Measurements from ENCODE around the gene DSE. TPM values are rescaled to one million over a fixed set of nuclear protein-coding genes. Genes with fewer than 3 reads are reported as not detected.

The DSE gene
- polyA plus RNA-seq, 3 donors: 14.6 to 36.5 (median 28.4) TPM

DNA sequence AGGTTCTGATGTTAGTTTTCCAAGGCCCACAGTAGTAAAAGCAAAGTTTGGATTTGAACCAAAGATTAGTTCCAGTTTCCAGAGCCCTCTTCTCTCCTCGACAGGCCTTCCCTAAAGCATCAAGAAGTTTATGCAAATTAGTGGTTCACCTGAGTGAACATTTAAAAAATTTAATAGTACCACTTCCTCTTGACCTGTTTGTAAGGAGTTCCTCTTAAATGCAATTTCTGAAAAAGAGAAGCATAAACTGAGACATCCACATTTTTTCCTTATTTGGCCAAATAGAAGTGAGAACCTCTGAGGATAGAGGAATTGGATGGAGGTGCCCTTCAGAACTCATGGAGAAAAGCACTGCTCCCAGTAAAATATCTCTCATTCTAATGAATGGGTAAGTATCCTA is 1.2 kb upstream of the DSE start:
- Mint-ChIP-seq H3K27me3 (ENCODE audit: low read depth in 3 of 3) (no peaks in the 10 kb centered on the region), H3K36me3 (peaks cover 4 to 7% of the 10 kb centered on the region in 2 donors), H3K4me3 (peak overlapping the region; percentile 93 to 95), H3K4me1 (peaks cover 62% of the 10 kb centered on the region), H3K9me3 (peaks cover 0 to 4% (median 0%) of the 10 kb centered on the region in 7 donors), H3K27ac (peak overlapping the region; percentile 83 to 94 (median 93))
- H3K27me3 ChIP-seq (ENCODE audit: control insufficient read depth in 2 of 2, insufficient read depth in 2 of 2, low read length in 2 of 2): no peaks in the 10 kb centered on the region
- H2AFZ ChIP-seq (ENCODE audit: insufficient read depth, low read depth, low read length, poor library complexity, severe bottlenecking): no peak overlapping the region
- H3K9ac ChIP-seq (ENCODE audit: insufficient read depth, low read length, poor library complexity, severe bottlenecking): peak overlapping the region; percentile 90
- H3K4me2 ChIP-seq (replicated peaks; ENCODE audit: extremely low read depth, low read length, poor library complexity, severe bottlenecking): peak overlapping the region; percentile 93
- peak in 2 of 3 donors; percentile 34 to 60 for DNase-seq
- H3K9me3 ChIP-seq (replicated peaks in 1 of 2; ENCODE audit: control insufficient read depth in 1 of 2, insufficient read depth in 1 of 2, low read length in 2 of 2): no peaks in the 10 kb centered on the region
- peaks cover 34% of the 10 kb centered on the region for H3K79me2 ChIP-seq (ENCODE audit: insufficient read depth, low read length)
- no CpG with 5 or more reads among the region's 1 CpG for WGBS (ENCODE audit: insufficient coverage)
- H3K4me3 ChIP-seq (replicated peaks in 1 of 3; ENCODE audit: low read depth in 2 of 3, low read length in 3 of 3): peak overlapping the region in 2 of 3 experiments; percentile 73 to 90
- H3K27ac ChIP-seq (ENCODE audit: low read depth in 1 of 2, low read length in 2 of 2): peak overlapping the region in 1 of 2 donors; percentile 89
- intact Hi-C loops (cut with micrococcal nuclease): no loop called here
- peaks cover 19% of the 10 kb centered on the region for H4K20me1 ChIP-seq (ENCODE audit: insufficient read depth, low read length)
- no peaks in the 10 kb centered on the region for H3K36me3 ChIP-seq (replicated peaks in 1 of 2; ENCODE audit: control insufficient read depth in 1 of 2, insufficient read depth in 2 of 2, low read length in 2 of 2)
- TF ChIP-seq CTCF (IDR thresholded peaks at IDR 0.05): no peak
- peaks cover 60 to 75% of the 10 kb centered on the region in 2 donors for H3K4me1 ChIP-seq (ENCODE audit: control insufficient read depth in 1 of 2, insufficient read depth in 2 of 2, low read length in 2 of 2)

DNA sequence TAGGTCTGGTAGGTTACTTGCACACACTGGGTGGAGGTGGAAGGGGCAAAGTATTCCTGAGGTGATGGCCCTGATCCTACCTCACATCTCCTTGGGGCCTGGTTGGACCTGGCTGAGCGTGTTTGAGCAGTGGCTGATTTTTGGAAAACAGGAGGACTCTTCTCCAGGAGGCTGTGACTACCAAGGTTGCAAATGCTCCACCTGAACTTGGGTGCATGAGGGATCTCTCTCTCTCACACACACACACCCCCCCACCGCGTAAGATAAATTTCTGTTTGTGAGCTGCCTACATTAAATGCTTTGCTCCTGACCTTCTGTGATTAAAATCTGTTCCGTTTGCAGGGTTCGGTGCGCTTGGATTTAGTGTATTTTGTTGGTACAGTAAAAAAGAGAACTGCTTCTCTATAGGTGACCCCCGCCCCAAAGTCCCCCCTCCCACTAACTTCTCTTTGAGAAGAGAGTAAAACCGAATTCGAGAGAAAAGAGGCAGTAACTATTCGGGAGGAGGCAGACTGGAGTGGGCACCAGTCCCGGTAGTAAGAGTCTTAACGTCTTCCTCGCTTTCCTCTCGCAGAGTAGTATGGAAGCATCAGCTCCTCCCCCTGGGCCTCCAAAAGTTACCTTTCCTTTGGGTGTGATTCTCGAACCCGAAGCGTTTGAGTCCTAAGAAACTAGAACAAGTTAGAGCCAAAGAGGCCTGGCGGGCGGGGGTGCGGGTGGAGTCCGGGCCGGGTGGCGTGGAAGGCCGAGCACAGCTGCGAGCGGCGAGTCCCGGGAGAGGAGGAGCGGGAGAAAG is 585 bp upstream of the DSE start:
- Histone ChIP-seq H2AFZ (ENCODE audit: insufficient read depth, low read depth, low read length, poor library complexity, severe bottlenecking) (peak overlapping the region; percentile 83), H3K4me1 (ENCODE audit: control insufficient read depth in 1 of 2, insufficient read depth in 2 of 2, low read length in 2 of 2) (peaks cover 55 to 72% of the 10 kb centered on the region in 2 donors), H3K27ac (ENCODE audit: low read depth in 1 of 2, low read length in 2 of 2) (peak overlapping the region; percentile 87 to 89), H3K9me3 (replicated peaks in 1 of 2; ENCODE audit: control insufficient read depth in 1 of 2, insufficient read depth in 1 of 2, low read length in 2 of 2) (no peaks in the 10 kb centered on the region), H3K4me3 (replicated peaks in 1 of 3; ENCODE audit: low read depth in 2 of 3, low read length in 3 of 3) (peak overlapping the region; percentile 73 to 90 (median 81)), H3K79me2 (ENCODE audit: insufficient read depth, low read length) (peaks cover 40% of the 10 kb centered on the region), H3K4me2 (replicated peaks; ENCODE audit: extremely low read depth, low read length, poor library complexity, severe bottlenecking) (peak overlapping the region; percentile 93), H3K9ac (ENCODE audit: insufficient read depth, low read length, poor library complexity, severe bottlenecking) (peak overlapping the region; percentile 90), H4K20me1 (ENCODE audit: insufficient read depth, low read length) (peaks cover 23% of the 10 kb centered on the region), H3K36me3 (replicated peaks in 1 of 2; ENCODE audit: control insufficient read depth in 1 of 2, insufficient read depth in 2 of 2, low read length in 2 of 2) (peaks cover 0 to under 1% of the 10 kb centered on the region in 2 donors), H3K27me3 (ENCODE audit: control insufficient read depth in 2 of 2, insufficient read depth in 2 of 2, low read length in 2 of 2) (no peaks in the 10 kb centered on the region)
- DNase-seq: peak in 1 of 3 donors; percentile 45
- Mint-ChIP-seq H3K4me3 (peak overlapping the region; percentile 93 to 95), H3K9me3 (no peaks in the 10 kb centered on the region), H3K36me3 (peaks cover 5 to 7% of the 10 kb centered on the region in 2 donors), H3K27ac (peak overlapping the region; percentile 83 to 94 (median 93)), H3K4me1 (peaks cover 58% of the 10 kb centered on the region), H3K27me3 (ENCODE audit: low read depth in 3 of 3) (no peaks in the 10 kb centered on the region)
- no peak for TF ChIP-seq CTCF (IDR thresholded peaks at IDR 0.05)
- intact Hi-C loops (cut with micrococcal nuclease): loop anchor here (2.0 to 5.0 kb wide), 4 partner anchors 15 to 77 kb away; no protein-coding TSS in a partner anchor
- WGBS (ENCODE audit: insufficient coverage): 5% methylated on average over 17 of the region's 29 CpGs
